HG03175 (cell line): ENCODE measurements around the gene RIC1.
"Not testable (repeated sequence)": the region's sequence is repeated elsewhere in the genome, so short reads cannot be mapped to it uniquely, and the experiment has no call there.

Experiments
- ATAC-seq: cut with Tn5 transposase; IDR thresholded peaks from one replicate; pipeline ENCODE4 v1.9.1; 2021; ENCODE audit warnings: mild to moderate bottlenecking, moderate library complexity; ENCODE audit not compliant: unreplicated experiment

Gene RIC1

GRCh38 chr9:5628530-5629311, at the start of gene RIC1:
Gene RIC1, plus strand, starts transcription at chr9:5629107. Its CDS starts 203 bp downstream, at chr9:5629310.
- ATAC-seq = peak; percentile 63

GRCh38 chr9:5579881-5580280, 49.0 kb upstream of the RIC1 start:
- no peak for ATAC-seq

- no peak for ATAC-seq
Observed at GRCh38 chr9:5580650-5581049, 48.3 kb upstream of the RIC1 start.

GRCh38 chr9:5581706-5582105, 47.2 kb upstream of the RIC1 start:
- not testable (repeated sequence) for ATAC-seq

GRCh38 chr9:5582835-5583195, 46.1 kb upstream of the RIC1 start:
- peak; percentile 71 for ATAC-seq

- no peak for ATAC-seq
Observed at GRCh38 chr9:5586391-5586802, 42.5 kb upstream of the RIC1 start.

GRCh38 chr9:5587024-5587423, 41.9 kb upstream of the RIC1 start:
- ATAC-seq = no peak

GRCh38 chr9:5592231-5592630, 36.7 kb upstream of the RIC1 start:
- no peak for ATAC-seq

GRCh38 chr9:5592904-5593303, 36.0 kb upstream of the RIC1 start:
- no peak for ATAC-seq

GRCh38 chr9:5593904-5594303, 35.0 kb upstream of the RIC1 start:
- peak; percentile 71 for ATAC-seq

GRCh38 chr9:5596173-5596572, 32.7 kb upstream of the RIC1 start:
- ATAC-seq = no peak

- peak; percentile 66 for ATAC-seq
Observed at GRCh38 chr9:5608298-5609225, 20.3 kb upstream of the RIC1 start.

GRCh38 chr9:5609226-5609596, 19.7 kb upstream of the RIC1 start:
- no peak for ATAC-seq

GRCh38 chr9:5610491-5610890, 18.4 kb upstream of the RIC1 start:
- no peak for ATAC-seq

GRCh38 chr9:5611321-5612184, 17.4 kb upstream of the RIC1 start:
- ATAC-seq = no peak

GRCh38 chr9:5612185-5612530, 16.7 kb upstream of the RIC1 start:
- ATAC-seq = no peak

- no peak for ATAC-seq
Observed at GRCh38 chr9:5614192-5614591, 14.7 kb upstream of the RIC1 start.

GRCh38 chr9:5614985-5615384, 13.9 kb upstream of the RIC1 start:
- no peak for ATAC-seq

- ATAC-seq = peak; percentile 98
Observed at GRCh38 chr9:5617749-5618148, 11.2 kb upstream of the RIC1 start.

GRCh38 chr9:5620494-5620893, 8.4 kb upstream of the RIC1 start:
- no peak for ATAC-seq

- no peak for ATAC-seq
Observed at GRCh38 chr9:5621327-5621726, 7.6 kb upstream of the RIC1 start.
